Fibroblast of peridontal ligament (primary cell): ENCODE data around the gene SLC25A23.
A peak's percentile ranks its signal among the peaks of the same experiment; 100 is the strongest.
"Not testable (repeated sequence)": the region's sequence is repeated elsewhere in the genome, so short reads cannot be mapped to it uniquely, and the experiment has no call there.

Experiments
- DNase-seq: peaks from one replicate; pipeline ENCODE4 v3.0.0-alpha.2; 2010; ENCODE audit errors: extremely low read depth

The SLC25A23 gene

GRCh38 chr19:6402058-6402457 is 57.5 kb downstream of the SLC25A23 start:
- no peak for DNase-seq

- not testable (repeated sequence) for DNase-seq
Observed at GRCh38 chr19:6400062-6400944, 59.3 kb downstream of the SLC25A23 start.

GRCh38 chr19:6396305-6396704 is 63.3 kb downstream of the SLC25A23 start:
- no peak for DNase-seq

GRCh38 chr19:6394831-6395230 is 64.8 kb downstream of the SLC25A23 start:
- DNase-seq, result no peak

GRCh38 chr19:6393983-6394412 is 65.6 kb downstream of the SLC25A23 start:
- no peak for DNase-seq

- DNase-seq, result peak; percentile 97
Observed at GRCh38 chr19:6393074-6393982, 66.3 kb downstream of the SLC25A23 start, which contains the start of gene GTF2F1. Gene GTF2F1 (minus strand): TSS chr19:6393164. CDS start chr19:6392995, 169 bp downstream.

GRCh38 chr19:6392221-6393073 is 67.1 kb downstream of the SLC25A23 start:
- DNase-seq, result no peak
